Keratinocyte (primary cell): Measurements from ENCODE around the gene DDX31. TPM values are rescaled to one million over a fixed set of nuclear protein-coding genes. Genes with fewer than 3 reads are reported as not detected.

Experiments used
- DNase-seq: peaks from one replicate; pipeline ENCODE4 v3.0.0-alpha.2; 2011; ENCODE audit warnings: low read depth, missing footprints, low spot score
- FAIRE-seq: peaks from 2 replicates; lab custom pipeline; 2011; peaks lifted over from hg19 to GRCh38; lab: Jason Lieb, UNC
- H2AFZ ChIP-seq: 2 replicates; pipeline ENCODE4 v1.6.0; 2012; ENCODE audit warnings: low read length, control low read depth, inconsistent platforms; ENCODE audit not compliant: control insufficient read depth
- H3K27ac ChIP-seq: 2 replicates; pipeline ENCODE4 v1.5.1; 2011; ENCODE audit warnings: low read length; ENCODE audit not compliant: control insufficient read depth, insufficient read depth
- H3K27me3 ChIP-seq: 3 replicates; pipeline ENCODE4 v1.6.0; 2011; ENCODE audit warnings: low read length; ENCODE audit not compliant: control insufficient read depth, insufficient read depth; ENCODE audit errors: extremely low read depth
- H3K36me3 ChIP-seq, 2 experiments: 2 replicates in 1 of 2; 3 replicates in 1 of 2; pipeline ENCODE4 v1.5.1; 2011; ENCODE audit warnings: low read length in 2 of 2, mild to moderate bottlenecking in 1 of 2; ENCODE audit not compliant: control insufficient read depth in 2 of 2, insufficient read depth in 2 of 2; ENCODE audit errors: extremely low read depth in 1 of 2
- H3K4me1 ChIP-seq: 3 replicates; pipeline ENCODE4 v1.5.1; 2011; ENCODE audit warnings: low read length; ENCODE audit not compliant: control insufficient read depth, insufficient read depth; ENCODE audit errors: extremely low read depth
- H3K4me2 ChIP-seq: 3 replicates; pipeline ENCODE4 v1.6.0; 2011; ENCODE audit warnings: low read depth, low read length; ENCODE audit not compliant: control insufficient read depth, insufficient read depth; ENCODE audit errors: extremely low read depth
- H3K4me3 ChIP-seq, 3 experiments: fragments of 200-600 bp in 1 of 3; sonication (generic) in 1 of 3; 2 replicates in 2 of 3; 3 replicates in 1 of 3; pipeline ENCODE4 v1.5.1; 2011 to 2016; ENCODE audit warnings: low read length in 3 of 3, mild to moderate bottlenecking in 3 of 3, control low read depth in 2 of 3, inconsistent platforms in 1 of 3, low read depth in 1 of 3, mixed read lengths in 1 of 3, mixed run types in 1 of 3, moderate library complexity in 1 of 3; ENCODE audit not compliant: control insufficient read depth in 2 of 3, insufficient read depth in 2 of 3; ENCODE audit errors: extremely low read depth in 1 of 3
- H3K79me2 ChIP-seq: 2 replicates; pipeline ENCODE4 v1.6.0; 2012; ENCODE audit warnings: low read length; ENCODE audit not compliant: control insufficient read depth, insufficient read depth
- H3K9ac ChIP-seq: 3 replicates; pipeline ENCODE4 v1.6.0; 2011; ENCODE audit warnings: low read length; ENCODE audit not compliant: control insufficient read depth, insufficient read depth; ENCODE audit errors: extremely low read depth
- H3K9me1 ChIP-seq: 3 replicates; pipeline ENCODE4 v1.6.0; 2011; ENCODE audit warnings: low read length; ENCODE audit not compliant: control insufficient read depth, insufficient read depth; ENCODE audit errors: extremely low read depth
- H3K9me3 ChIP-seq: 2 replicates; pipeline ENCODE4 v1.5.1; 2012; ENCODE audit warnings: low read depth, low read length; ENCODE audit not compliant: control insufficient read depth
- H4K20me1 ChIP-seq: 3 replicates; pipeline ENCODE4 v1.6.0; 2011; ENCODE audit warnings: low read length; ENCODE audit not compliant: control insufficient read depth, insufficient read depth; ENCODE audit errors: extremely low read depth
- EZH2 ChIP-seq: IDR thresholded peaks from one replicate; pipeline ENCODE4 v1.6.1; 2012; ENCODE audit warnings: inconsistent platforms, mild to moderate bottlenecking, low read length, moderate library complexity
- dilution Hi-C: fragments of 300-500 bp; cut with MboI; formaldehyde crosslinking; loops from one replicate; pipeline ENCODE4 v1.7.0; 2020; ENCODE audit warnings: low sequenced_read_pairs; ENCODE audit not compliant: extremely low pct_ligation_motif_present
- polyA plus RNA-seq, 5 experiments: library from polyadenylated mRNA; depleted of rRNA in 3 of 5; stranded (reverse) in 3 of 5; stranded (forward) in 1 of 5; unstranded in 1 of 5; fragments of >200 nt; gene quantifications; 1 replicate in 1 of 5; 2 replicates in 3 of 5; 3 replicates in 1 of 5; pipeline versions ENCODE4 v1.2.1 to v1.2.3, GENCODE V29; 2011 to 2012; ENCODE audit warnings: missing spikeins in 2 of 5, low read depth in 1 of 5, low replicate concordance in 1 of 5
- TF ChIP-seq, protein P1 (sequence below), 3 experiments: IDR thresholded peaks in 1 of 3; conservative IDR thresholded peaks in 1 of 3; optimal IDR thresholded peaks in 1 of 3; 2 replicates in 2 of 3; 3 replicates in 1 of 3; pipeline versions ENCODE3 to v1.5.1; 2011; ENCODE audit warnings: low read length in 3 of 3, mild to moderate bottlenecking in 3 of 3, moderate library complexity in 2 of 3, control low read depth in 1 of 3, inconsistent platforms in 1 of 3; ENCODE audit not compliant: insufficient read depth in 2 of 3; ENCODE audit errors: extremely low read depth in 1 of 3

Gene DDX31
- polyA plus RNA-seq, 1 donor (not counting 4 experiments of a cell fraction or from before 2014, with no cell fraction given) = 21.0 TPM

DNA sequence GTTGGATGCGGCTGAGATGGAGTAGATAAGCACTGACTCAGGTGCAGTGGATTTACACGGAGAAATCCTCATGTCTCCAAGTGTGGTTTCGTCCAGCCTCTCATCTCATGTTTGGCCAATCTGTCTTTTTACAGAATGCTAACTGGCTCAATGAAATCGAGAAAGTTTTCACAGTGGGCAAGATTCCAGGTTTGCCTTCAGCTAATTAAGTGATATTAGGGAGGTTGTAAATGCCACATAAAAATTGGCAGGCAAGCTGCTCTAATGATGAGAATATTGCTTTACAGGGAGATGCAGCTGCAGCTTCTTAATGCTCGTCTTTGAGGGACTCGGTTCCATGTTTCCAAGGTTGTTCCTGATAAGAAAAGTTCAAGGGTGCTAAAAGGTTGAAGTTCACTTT, 63.7 kb downstream of the DDX31 start:
- no peaks in the 10 kb centered on the region for H3K9me1 ChIP-seq
- H2AFZ ChIP-seq = no peak overlapping the region
- TF ChIP-seq EZH2 = no peak
- TF ChIP-seq, protein P1, sequence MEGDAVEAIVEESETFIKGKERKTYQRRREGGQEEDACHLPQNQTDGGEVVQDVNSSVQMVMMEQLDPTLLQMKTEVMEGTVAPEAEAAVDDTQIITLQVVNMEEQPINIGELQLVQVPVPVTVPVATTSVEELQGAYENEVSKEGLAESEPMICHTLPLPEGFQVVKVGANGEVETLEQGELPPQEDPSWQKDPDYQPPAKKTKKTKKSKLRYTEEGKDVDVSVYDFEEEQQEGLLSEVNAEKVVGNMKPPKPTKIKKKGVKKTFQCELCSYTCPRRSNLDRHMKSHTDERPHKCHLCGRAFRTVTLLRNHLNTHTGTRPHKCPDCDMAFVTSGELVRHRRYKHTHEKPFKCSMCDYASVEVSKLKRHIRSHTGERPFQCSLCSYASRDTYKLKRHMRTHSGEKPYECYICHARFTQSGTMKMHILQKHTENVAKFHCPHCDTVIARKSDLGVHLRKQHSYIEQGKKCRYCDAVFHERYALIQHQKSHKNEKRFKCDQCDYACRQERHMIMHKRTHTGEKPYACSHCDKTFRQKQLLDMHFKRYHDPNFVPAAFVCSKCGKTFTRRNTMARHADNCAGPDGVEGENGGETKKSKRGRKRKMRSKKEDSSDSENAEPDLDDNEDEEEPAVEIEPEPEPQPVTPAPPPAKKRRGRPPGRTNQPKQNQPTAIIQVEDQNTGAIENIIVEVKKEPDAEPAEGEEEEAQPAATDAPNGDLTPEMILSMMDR (optimal IDR thresholded peaks at IDR 0.05 in 1 of 3, IDR thresholded peaks at IDR 0.05 in 1 of 3, conservative IDR thresholded peaks at IDR 0.05 in 1 of 3; ENCODE audit: extremely low read depth in 1 of 3, insufficient read depth in 2 of 3, low read length in 3 of 3) = no peak
- H3K27me3 ChIP-seq = no peaks in the 10 kb centered on the region
- no peak for FAIRE-seq
- peaks cover 37 to 43% of the 10 kb centered on the region in 2 experiments for H3K36me3 ChIP-seq
- no peak overlapping the region for H3K4me3 ChIP-seq
- H3K27ac ChIP-seq = no peak overlapping the region
- H3K79me2 ChIP-seq = no peaks in the 10 kb centered on the region
- no peak overlapping the region for H3K4me2 ChIP-seq
- H3K4me1 ChIP-seq = no peaks in the 10 kb centered on the region
- no peak overlapping the region for H3K9ac ChIP-seq
- no peaks in the 10 kb centered on the region for H4K20me1 ChIP-seq
- no peak for DNase-seq
- dilution Hi-C loops = no loop called here
- no peaks in the 10 kb centered on the region for H3K9me3 ChIP-seq

DNA sequence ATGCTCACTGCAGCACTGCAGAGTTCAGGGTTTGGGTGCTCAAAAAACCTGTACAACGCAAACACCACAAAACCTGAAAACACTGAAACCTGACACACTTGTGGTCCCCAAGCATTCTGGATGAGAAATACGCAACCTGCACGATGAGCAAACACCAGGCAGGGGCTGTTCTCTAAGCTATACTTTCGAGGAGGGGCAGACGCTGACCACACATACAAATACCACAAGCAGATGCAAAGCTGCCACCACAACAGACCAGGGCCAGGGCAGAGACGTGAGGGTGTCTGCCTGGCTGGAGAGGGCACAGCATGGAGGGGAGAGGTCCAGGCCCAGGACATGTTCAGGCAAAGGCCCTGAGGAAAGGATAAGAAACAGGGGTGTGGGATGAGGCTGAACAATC, 64.4 kb downstream of the DDX31 start:
- Histone ChIP-seq H3K9me1 (no peaks in the 10 kb centered on the region), H3K4me1 (no peaks in the 10 kb centered on the region), H3K79me2 (no peaks in the 10 kb centered on the region), H3K36me3 (peaks cover 37 to 38% of the 10 kb centered on the region in 2 experiments), H3K9me3 (no peaks in the 10 kb centered on the region), H3K27me3 (no peaks in the 10 kb centered on the region), H3K9ac (no peak overlapping the region), H4K20me1 (no peaks in the 10 kb centered on the region), H3K27ac (no peak overlapping the region), H3K4me2 (no peak overlapping the region), H3K4me3 (no peak overlapping the region), H2AFZ (no peak overlapping the region)
- TF ChIP-seq, protein P1 (optimal IDR thresholded peaks at IDR 0.05 in 1 of 3, IDR thresholded peaks at IDR 0.05 in 1 of 3, conservative IDR thresholded peaks at IDR 0.05 in 1 of 3; ENCODE audit: extremely low read depth in 1 of 3, insufficient read depth in 2 of 3, low read length in 3 of 3) = no peak
- TF ChIP-seq EZH2 = no peak
- dilution Hi-C loops = no loop called here
- DNase-seq (no peak), FAIRE-seq (no peak)
